ENCODE results near the gene DGUOK.

GRCh38 chr2:73949802-73950201, 23.1 kb downstream of the DGUOK start:
- TF ChIP-seq POLR2A (IDR thresholded peaks at IDR 0.05; ENCODE audit: low read depth, low read length), result no peak
- TF ChIP-seq POLR2AphosphoS5 (IDR thresholded peaks at IDR 0.05; ENCODE audit: low read depth, low read length), result no peak
- no peak for TF ChIP-seq SPI1 (IDR thresholded peaks at IDR 0.05; ENCODE audit: low read depth, low read length)

Data from GM12891 (cell line).